Measurements from ENCODE around the gene PLS1. TPM values are rescaled to one million over a fixed set of nuclear protein-coding genes. Genes with fewer than 3 reads are reported as not detected.

Gene PLS1
- total and polyA plus RNA-seq, 11 donors: 0.80 to 3.7 (median 1.7) TPM

DNA sequence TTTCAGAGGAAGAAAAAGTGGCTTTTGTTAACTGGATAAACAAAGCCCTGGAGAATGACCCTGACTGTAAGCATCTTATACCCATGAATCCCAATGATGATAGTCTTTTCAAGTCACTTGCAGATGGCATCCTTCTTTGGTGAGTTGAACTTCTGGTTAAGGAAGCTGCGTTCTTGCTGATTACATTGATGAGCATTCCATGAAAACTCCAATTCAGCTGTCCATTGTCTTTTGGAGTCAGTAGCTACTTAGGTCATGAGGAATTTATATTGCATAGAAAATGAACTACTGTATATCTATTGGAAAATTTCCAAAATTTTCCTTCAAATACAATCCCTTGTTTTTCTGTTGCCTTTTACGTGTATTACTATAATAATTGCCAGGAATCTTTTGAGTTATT lies 80.0 kb downstream of the PLS1 start:
- ATAC-seq (no peak), DNase-seq (no peak)
- Histone ChIP-seq H3K27ac (no peak overlapping the region), H3K4me3 (no peak overlapping the region), H3K36me3 (no peaks in the 10 kb centered on the region), H3K4me1 (no peaks in the 10 kb centered on the region), H3K9me3 (no peaks in the 10 kb centered on the region), H3K27me3 (no peaks in the 10 kb centered on the region)
- intact Hi-C loops (cut with DNase I): no loop called here
- TF ChIP-seq POLR2A (IDR thresholded peaks at IDR 0.05): no peak
- TF ChIP-seq, protein P1, sequence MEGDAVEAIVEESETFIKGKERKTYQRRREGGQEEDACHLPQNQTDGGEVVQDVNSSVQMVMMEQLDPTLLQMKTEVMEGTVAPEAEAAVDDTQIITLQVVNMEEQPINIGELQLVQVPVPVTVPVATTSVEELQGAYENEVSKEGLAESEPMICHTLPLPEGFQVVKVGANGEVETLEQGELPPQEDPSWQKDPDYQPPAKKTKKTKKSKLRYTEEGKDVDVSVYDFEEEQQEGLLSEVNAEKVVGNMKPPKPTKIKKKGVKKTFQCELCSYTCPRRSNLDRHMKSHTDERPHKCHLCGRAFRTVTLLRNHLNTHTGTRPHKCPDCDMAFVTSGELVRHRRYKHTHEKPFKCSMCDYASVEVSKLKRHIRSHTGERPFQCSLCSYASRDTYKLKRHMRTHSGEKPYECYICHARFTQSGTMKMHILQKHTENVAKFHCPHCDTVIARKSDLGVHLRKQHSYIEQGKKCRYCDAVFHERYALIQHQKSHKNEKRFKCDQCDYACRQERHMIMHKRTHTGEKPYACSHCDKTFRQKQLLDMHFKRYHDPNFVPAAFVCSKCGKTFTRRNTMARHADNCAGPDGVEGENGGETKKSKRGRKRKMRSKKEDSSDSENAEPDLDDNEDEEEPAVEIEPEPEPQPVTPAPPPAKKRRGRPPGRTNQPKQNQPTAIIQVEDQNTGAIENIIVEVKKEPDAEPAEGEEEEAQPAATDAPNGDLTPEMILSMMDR (IDR thresholded peaks at IDR 0.05): no peak
- WGBS, 4 donors: 49 to 70% (median 60%) methylated on average over 2 of the region's 2 CpGs

DNA sequence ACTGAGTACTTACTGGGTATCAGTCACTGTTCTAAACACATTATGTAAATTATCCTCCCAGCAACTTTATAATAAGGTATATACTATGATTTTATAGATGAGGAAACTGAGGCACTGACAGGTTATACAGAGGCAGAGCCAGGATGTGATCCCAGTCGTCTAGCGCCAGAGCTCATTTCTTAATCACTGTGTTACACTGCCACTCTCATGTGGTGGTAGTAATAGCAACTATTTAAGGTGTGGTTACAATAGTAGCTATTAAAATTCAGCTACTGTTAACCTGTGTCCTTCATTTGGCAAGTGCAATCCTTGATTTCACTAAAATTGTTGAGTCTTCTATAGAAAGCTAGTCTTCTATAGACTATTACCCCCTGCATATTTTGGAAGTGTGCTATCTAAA lies 84.5 kb downstream of the PLS1 start:
- Histone ChIP-seq H3K4me1 (no peaks in the 10 kb centered on the region), H3K27ac (no peak overlapping the region), H3K27me3 (no peaks in the 10 kb centered on the region), H3K36me3 (no peaks in the 10 kb centered on the region), H3K4me3 (no peak overlapping the region), H3K9me3 (no peaks in the 10 kb centered on the region)
- intact Hi-C loops (cut with DNase I): no loop called here
- 71 to 90% (median 81%) methylated on average over 2 of the region's 2 CpGs for WGBS, 4 donors
- DNase-seq: no peak
- no peak for ATAC-seq
- no peak for TF ChIP-seq POLR2A (IDR thresholded peaks at IDR 0.05)
- TF ChIP-seq, protein P1 (IDR thresholded peaks at IDR 0.05): no peak

DNA sequence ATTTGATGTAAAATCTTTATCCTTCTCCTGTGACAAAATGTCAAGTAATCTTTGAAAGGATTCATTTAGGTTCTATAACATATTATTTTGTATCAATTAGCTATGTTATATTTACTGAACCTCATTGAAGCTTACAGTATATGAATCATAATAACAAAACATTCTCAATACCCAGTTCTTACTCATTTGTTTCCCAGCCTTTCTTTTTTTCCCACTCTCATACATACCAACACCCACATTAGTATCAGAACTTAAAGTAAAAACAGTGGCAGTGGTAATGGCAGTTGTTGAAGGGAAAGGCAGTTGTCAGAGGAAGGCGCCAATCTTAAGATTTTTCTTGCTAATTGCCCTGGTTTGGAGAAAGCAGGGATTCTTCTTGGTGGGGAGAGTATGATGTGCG lies 94.4 kb downstream of the PLS1 start:
- intact Hi-C loops (cut with DNase I): no loop called here
- no peak for ATAC-seq
- 90 to 96% (median 93%) methylated on average over 2 of the region's 2 CpGs for WGBS, 4 donors

DNA sequence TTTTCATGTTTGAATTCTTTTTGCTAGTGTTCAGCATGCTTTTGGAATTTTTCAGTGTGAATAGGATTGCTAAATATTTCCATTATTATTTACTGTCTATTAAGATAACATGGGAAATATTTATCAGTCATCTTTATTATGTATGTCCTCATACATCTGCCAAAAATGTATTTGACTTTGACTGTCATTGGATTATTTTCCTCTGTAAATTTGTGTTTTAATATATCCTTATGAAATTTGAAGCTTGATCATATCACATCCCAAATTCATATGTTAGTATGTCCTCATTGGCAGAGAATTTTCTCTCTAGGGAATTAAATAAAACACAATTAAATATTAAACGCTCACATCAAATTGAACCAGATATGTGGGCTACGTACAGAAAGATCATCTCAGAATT lies 95.3 kb downstream of the PLS1 start:
- no peaks in the 10 kb centered on the region for H3K27me3 ChIP-seq
- H3K9me3 ChIP-seq: no peaks in the 10 kb centered on the region
- DNase-seq (no peak), ATAC-seq (no peak)
- no peak overlapping the region for H3K27ac ChIP-seq
- no peak for TF ChIP-seq POLR2A (IDR thresholded peaks at IDR 0.05)
- TF ChIP-seq, protein P1 (IDR thresholded peaks at IDR 0.05): no peak
- intact Hi-C loops (cut with DNase I): no loop called here
- no peaks in the 10 kb centered on the region for H3K4me1 ChIP-seq
- no peaks in the 10 kb centered on the region for H3K36me3 ChIP-seq
- H3K4me3 ChIP-seq: no peak overlapping the region
- 76 to 87% (median 85%) methylated on average over 2 of the region's 2 CpGs for WGBS, 4 donors

More for the DNA sequence above, 94.4 kb downstream of the PLS1 start:
- no peaks in the 10 kb centered on the region for H3K27me3 ChIP-seq
- H3K4me1 ChIP-seq: no peaks in the 10 kb centered on the region
- DNase-seq: no peak
- no peaks in the 10 kb centered on the region for H3K9me3 ChIP-seq
- TF ChIP-seq, protein P1 (IDR thresholded peaks at IDR 0.05): no peak
- TF ChIP-seq POLR2A (IDR thresholded peaks at IDR 0.05): no peak
- H3K27ac ChIP-seq: no peak overlapping the region
- no peaks in the 10 kb centered on the region for H3K36me3 ChIP-seq
- no peak overlapping the region for H3K4me3 ChIP-seq

Measured in heart left ventricle (tissue), 16 donors.